ENCODE measurements around the gene CSPG4.

The CSPG4 gene

DNA sequence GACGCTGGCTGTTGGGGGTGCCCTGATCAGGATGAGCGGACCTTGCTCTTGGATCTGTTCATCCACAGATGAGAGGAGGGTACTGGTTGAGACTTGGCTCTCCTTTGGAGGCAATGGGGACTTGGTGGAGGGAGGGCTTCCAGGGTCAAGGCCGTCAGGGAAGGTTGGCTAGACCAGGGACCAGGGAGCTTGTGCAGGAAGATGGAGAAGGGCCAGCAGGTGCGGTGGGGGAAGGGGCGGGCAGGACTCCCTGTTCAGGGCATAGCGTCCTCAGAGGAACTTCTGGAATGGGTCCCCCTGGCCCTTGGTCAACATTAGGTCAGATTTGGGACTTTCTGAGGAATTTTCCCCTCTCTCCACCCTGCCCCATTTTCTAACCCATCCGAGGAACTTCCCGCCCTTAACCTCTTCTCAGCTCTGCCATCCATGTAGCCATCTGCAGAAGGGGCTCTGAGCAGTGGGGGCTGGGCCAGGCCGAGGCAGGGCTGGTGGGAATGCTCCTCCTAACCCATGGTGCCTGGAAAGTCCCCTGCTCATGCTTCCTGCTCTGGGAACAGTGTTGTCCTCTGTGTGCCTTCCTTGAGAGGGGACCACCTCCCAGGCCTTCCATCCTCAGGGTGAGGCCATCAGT lies 53.4 kb downstream of the CSPG4 start:
- no peak overlapping the region for H3K4me3 ChIP-seq (ENCODE audit: low read length)
- no peak for DNase-seq (ENCODE audit: low read depth, low spot score)

DNA sequence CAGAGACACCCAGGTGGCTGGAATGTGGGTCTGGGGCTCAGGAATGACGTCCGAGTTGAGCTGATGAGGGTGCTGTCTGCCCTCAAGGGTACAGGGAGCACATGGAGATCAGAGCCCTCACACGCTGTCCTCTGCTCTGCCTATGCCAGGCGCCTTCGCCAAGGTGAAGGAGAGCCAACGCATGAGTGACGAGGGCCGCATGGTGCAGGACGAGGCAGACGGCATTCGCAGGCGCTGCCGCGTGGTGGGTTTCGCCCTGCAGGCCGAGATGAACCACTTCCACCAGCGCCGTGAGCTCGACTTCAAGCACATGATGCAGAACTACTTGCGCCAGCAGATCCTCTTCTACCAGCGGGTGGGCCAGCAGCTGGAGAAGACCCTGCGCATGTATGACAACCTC lies 55.8 kb downstream of the CSPG4 start:
- H3K4me3 ChIP-seq (ENCODE audit: low read length), result no peak overlapping the region
- no peak for DNase-seq (ENCODE audit: low read depth, low spot score)

DNA sequence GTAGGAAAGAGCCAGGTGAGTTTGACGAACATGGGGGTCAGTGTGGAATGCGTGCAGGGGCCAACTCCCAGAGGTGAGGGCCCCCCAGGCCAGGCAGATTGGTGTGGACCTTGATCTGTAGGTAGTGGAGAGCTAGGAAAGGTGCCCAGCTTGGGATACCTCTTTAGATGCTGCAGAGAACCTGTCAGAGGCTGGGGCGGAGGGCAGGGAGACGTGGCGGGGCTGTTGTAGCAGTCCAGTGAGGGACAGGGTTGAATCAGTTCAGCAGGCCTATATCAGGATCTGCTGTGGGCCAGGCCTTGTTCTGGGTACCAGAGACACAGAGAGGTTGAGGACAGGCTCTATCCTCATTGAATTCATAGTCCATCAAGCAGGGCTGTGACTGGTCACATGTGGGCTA lies 56.3 kb downstream of the CSPG4 start:
- DNase-seq (ENCODE audit: low read depth, low spot score), result no peak
- no peak overlapping the region for H3K4me3 ChIP-seq (ENCODE audit: low read length)

DNA sequence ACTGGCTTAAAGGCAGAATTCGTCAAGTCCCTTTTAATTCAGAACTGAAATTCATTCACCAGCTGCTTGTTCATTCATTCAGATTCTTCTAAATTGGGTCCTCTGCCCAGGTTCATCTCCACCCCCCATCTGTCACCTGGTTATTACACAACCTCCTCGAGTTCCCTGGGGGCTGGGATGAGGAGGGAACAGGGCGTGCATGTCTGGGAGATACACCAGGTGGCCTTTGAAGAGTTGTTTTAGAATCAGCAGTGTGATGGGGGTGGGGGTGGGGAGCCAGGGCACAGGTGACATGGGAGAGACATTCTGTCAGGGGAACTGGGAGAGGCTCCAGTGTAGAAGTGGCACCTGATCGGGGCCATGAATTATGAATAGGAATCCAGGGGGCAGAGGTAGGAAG lies 56.7 kb downstream of the CSPG4 start:
- no peak for DNase-seq (ENCODE audit: low read depth, low spot score)
- H3K4me3 ChIP-seq (ENCODE audit: low read length), result no peak overlapping the region

DNA sequence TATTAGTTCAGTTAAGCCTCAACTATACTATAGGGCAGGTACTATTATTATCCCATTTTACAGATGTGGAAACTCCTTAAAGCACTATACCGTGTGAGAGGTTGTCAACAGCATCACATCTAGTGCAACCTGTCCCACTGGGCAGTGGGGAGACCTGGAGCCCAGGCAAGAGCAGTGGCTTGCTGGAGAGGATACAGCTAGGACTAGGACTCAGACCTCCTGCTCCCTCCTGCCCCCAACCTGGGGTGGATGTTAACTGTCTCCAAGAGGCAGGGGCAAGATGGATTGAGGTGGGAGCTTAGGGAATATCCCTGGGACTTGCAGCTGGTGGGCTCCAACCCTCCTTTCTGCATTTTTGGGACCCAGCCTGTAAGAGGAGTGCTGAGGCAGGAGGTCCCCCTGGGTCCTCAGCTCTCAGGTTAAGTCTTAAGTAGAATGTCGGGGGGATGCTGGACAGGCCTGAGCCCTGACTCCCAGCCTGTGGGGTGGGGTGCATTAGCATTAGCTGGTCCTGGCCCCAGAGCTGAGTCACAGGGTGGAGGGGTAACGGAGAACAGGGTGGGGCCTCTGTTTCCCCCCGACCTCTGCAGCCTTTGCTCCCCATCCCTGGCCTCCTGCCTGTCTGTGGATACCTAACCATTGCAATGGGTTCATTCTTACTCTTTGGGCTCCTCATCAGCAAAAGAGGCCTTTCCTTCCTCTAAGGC lies 58.3 kb downstream of the CSPG4 start:
- no peak overlapping the region for H3K4me3 ChIP-seq (ENCODE audit: low read length)
- no peak for DNase-seq (ENCODE audit: low read depth, low spot score)

DNA sequence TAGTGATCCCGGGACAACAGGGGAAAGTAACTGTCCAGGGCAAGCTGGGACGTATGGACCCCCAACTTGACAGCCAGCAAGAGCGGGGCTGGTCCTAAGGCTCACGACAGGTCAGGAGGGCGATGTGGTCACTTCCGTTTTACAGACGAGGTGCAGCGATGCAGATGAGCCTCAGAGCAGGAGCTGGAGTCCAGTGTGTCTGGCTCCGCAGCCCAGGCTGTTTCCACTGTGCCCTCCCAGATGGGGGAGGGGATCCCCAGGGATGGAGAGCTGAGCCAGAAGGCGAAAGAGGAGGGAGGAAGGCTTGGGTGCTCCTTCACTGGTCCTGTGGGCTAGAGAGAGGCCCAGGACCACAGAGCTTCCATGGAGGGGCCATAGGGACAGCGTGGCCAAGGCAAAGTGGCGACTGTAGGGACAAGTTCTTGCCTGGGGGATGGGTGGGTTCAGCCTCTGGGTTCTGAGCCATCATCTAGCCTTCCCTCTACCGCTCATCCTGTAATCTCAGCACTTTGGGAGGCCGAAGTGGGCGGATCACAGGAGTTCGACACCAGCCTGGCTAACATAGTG lies 59.2 kb downstream of the CSPG4 start:
- DNase-seq (ENCODE audit: low read depth, low spot score), result no peak
- no peak overlapping the region for H3K4me3 ChIP-seq (ENCODE audit: low read length)

DNA sequence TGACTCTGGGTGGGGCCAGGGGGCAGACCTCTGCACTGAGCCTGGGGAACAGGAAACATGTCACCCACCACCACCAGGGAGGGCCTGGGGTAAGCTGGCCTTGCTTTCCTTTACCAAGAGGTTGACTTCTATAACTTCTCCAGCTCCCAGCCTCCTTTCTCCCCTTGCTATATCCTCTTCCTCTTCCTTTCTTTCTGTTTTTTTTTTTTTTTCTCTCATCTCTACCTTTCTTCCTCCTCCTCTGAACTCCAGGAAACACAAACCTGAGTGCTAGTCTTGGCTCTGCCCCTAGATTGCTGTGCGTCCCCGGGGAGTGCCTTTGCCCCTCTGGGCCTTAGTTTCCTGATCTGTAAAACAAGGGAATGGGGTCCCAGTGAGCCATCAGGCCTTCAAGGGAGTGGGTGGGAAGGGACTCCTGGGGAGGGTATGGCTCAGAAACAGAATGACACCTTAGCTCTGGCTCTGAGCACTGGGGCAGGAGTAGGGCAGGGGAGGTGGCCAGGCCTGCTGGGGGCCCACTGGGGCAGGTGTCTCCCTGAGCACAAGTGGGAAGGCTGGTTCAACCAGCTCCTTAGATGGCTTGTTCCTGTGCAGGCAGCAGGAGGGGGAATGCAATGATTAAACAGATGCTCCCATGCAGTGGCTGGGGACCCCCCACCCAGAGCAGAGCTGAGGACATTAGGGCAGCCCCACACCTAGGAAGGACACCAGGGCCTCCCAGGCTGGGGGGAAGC lies 60.7 kb downstream of the CSPG4 start:
- no peak overlapping the region for H3K4me3 ChIP-seq (ENCODE audit: low read length)

DNA sequence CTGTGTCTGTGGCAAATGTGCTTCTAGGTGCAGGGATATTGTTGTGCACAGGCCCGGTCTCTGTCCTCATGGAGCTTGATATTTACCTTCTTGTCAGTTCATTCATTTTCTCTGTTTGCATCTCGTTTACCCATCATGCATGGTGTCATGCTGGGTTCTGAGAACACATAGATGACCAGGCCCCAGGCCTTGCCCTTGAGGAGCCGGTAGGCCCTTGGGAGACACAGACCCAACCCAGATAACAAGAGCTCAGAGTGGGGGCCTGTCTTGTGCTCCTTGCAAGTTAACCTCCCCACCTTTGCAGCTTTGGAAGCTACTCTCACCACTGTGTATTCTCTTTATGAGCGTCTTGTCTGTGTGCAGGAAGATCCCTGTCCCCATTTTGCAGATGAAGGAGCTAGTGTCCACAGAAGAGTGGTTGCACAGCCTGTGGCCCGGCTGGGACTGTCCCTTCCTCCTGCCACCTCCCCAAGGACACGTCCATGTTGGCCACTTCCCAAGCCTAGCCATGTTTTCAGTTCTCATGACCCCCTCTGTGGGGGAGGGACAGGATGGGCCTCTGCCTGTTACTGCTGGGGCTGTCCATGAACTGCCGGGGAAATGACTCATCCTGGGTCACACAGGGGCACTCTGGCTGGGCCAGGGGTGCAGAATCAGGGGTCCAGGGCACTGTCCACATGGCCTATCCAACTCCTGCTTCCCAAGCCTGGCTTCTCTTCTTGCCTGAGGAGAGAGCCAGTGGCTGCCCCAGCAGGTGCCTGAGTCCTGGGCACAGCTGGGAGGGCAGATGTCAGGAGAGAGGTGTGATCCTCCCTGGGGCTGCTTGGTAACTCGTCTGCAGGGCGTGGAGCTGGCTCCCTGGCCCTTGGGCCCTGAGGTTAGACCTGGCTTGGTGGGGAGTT lies 61.5 kb downstream of the CSPG4 start:
- no peak overlapping the region for H3K4me3 ChIP-seq (ENCODE audit: low read length)
- no peak for DNase-seq (ENCODE audit: low read depth, low spot score)

More for the DNA sequence above, 60.7 kb downstream of the CSPG4 start:
- DNase-seq (ENCODE audit: low read depth, low spot score), result no peak

DNA sequence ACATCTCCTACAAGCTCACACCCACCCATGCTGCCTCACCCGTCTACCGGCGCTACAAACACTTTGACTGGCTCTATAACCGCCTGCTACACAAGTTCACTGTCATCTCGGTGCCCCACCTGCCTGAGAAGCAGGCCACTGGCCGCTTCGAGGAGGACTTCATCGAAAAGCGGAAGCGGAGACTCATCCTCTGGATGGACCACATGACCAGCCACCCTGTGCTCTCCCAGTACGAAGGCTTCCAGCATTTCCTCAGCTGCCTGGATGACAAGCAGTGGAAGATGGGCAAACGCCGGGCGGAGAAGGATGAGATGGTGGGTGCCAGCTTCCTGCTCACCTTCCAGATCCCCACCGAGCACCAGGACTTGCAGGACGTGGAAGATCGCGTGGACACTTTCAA lies 62.8 kb downstream of the CSPG4 start:
- no peak overlapping the region for H3K4me3 ChIP-seq (ENCODE audit: low read length)
- no peak for DNase-seq (ENCODE audit: low read depth, low spot score)

DNA sequence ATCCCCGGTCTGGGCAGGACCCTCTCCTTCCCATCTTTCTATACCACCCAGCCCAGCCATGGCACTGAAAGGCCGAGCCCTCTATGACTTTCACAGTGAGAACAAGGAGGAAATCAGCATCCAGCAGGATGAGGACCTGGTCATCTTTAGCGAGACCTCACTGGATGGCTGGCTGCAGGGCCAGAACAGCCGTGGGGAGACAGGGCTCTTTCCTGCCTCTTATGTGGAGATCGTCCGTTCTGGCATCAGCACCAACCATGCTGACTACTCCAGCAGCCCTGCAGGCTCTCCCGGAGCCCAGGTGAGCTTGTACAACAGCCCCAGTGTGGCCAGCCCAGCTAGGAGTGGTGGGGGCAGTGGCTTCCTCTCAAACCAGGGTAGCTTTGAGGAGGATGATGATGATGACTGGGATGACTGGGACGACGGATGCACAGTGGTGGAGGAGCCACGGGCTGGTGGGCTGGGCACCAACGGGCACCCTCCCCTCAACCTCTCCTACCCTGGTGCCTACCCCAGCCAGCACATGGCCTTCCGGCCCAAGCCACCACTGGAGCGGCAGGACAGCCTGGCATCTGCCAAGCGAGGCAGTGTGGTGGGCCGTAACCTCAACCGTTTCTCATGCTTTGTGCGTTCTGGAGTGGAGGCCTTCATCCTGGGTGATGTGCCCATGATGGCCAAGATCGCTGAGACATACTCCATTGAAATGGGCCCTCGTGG lies 63.4 kb downstream of the CSPG4 start:
- DNase-seq (ENCODE audit: low read depth, low spot score), result no peak
- H3K4me3 ChIP-seq (ENCODE audit: low read length), result no peak overlapping the region

DNA sequence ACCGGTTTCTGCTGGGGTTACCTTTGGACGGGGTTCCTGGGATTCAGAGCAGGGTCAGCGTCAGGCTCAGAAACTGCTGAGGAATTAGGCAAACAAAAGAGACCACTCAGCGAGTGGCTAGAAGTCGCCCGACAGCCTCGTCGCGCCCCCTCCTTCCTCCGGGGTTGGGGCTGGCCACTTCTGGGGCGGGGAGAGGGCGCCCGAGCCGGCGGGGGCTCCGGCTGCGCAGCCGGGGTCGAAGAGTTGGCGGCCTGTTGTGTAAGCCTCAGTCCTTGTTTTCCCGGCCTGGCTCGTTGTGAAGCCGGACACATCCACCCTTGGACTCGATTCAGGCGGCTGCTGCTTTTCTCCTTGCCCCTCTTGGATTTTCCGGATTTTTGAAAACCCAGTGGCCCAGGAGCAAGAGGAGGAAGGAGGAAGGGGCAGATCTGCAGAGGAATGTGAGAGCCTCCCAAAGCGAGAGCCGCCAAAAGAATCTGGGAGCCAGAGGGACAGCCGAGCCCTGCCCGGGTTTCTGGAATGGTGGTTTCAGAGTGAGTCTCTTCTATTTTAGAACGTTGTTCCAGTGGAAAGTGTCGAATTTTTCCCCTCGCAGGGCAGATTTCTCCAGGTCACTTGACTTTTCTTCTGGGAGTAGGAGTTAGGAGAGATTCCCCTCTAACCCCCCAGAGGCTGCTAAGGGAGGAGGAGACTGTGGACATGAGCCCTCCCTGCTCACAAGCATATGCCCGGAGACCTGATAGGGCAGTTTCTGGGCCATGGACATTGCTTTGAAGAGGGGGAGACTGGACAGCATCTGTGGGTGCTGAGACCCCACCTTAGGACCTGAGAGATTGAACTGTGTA lies 64.3 kb downstream of the CSPG4 start:
- DNase-seq (ENCODE audit: low read depth, low spot score), result no peak
- peak overlapping the region; percentile 62 for H3K4me3 ChIP-seq (ENCODE audit: low read length)

DNA sequence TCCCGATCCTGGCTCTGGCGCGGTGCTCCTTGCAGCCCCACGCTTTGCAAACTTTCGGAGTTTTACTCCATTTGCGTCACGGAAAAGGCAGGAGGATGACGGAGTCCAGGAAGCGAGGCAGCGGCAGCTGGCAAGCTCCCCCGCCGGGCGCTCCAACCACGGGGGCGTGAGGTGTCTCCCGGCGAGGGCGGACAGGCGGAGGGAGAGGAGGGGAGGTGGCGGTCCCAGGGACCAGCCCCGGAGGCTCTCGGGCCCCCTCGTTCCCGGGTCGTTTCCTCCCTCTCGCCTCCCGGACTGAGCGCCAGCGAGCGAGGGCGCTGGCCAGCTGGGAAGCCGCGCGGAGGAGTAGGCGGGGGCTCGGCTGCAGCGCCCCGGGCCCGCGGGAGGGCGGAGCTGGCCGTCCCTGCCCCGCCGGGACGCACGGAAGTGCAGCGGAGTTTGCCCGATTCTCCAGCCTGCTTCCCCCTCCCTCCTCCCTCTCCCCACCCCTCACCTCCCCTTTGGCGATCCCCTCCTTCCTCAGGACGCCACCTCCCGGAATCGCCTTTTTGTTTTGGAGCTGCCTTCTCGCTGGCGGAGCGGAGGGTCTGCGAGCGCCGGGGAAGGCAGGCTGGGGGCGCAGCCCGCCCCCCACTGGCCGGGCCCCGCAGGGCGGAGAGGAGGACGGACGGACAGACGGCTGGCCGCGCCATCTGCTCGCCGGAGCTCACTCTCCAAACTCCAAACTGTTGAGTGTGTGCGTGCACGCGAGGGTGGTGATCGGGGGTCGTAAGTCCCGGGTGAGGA lies 65.1 kb downstream of the CSPG4 start, which contains the start of gene SNX33:
Gene SNX33 (plus strand): TSS at position 543 of the 786 bp plus-strand sequence. CDS start 1,191 bp downstream, outside the sequence.
- DNase-seq (ENCODE audit: low read depth, low spot score), result no peak
- peak within 1 kb of the TSS; percentile 62 for H3K4me3 ChIP-seq (ENCODE audit: low read length)

DNA sequence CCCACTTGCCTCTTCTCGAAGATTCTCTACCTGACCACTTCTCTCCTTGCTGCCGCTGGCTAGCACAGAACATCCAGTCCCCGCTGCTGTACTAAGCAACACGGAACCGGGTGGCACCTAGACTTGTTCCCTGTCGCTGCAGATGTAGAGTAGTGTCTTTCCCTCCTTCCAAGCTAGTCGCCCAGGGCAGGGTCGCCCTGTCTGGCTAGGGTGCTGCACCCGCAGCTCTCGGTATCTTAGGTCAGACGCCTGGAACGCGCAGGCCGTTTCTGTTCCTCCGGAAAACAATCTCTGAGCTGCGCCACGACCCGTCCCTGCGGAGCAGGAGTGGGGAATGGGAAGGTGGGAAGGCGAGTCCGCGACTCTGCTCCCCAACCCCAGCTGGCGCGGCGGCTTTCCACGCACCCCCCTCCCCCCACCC lies 65.7 kb downstream of the CSPG4 start:
- DNase-seq (ENCODE audit: low read depth, low spot score), result no peak
- peak overlapping the region; percentile 62 for H3K4me3 ChIP-seq (ENCODE audit: low read length)

DNA sequence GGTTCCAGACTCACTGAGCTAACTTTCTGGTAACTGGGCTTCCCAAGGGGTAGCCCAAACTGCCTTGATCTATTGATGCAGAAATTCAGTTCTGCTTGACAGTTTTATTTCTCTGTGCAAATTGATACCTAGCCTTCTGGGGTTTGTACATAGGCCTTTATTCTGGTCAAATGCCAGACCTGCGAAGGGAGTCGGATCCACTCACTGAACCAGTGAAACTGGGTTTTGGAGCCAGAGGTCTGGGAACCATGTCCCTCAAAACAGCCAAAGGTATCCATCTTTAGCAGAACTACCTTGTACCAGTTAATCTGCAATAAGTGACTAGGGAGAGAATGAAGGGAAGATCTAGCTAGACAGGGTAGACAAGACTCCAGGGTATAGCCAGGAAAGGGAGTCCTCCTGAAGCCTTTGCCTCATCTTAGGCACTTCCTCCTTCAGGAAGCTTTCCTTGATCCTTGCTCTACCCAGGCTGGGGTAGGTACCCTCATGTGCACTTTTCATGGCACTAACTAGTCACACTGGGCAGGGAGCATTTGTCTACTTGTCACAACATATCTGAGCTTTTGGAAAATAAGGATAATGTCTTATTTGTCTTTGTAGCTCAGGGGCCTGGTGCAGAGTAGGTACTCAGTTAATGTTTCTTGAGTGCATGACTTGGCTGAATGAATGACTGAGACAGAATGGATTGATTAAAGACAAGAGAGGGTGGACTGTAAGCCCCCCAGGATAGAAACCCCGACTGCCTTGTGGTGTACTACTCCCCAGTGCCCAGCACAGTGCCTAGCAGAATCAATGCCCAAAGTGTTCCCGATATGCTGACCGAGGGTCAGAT lies 66.3 kb downstream of the CSPG4 start:
- no peak for DNase-seq (ENCODE audit: low read depth, low spot score)
- H3K4me3 ChIP-seq (ENCODE audit: low read length), result no peak overlapping the region

DNA sequence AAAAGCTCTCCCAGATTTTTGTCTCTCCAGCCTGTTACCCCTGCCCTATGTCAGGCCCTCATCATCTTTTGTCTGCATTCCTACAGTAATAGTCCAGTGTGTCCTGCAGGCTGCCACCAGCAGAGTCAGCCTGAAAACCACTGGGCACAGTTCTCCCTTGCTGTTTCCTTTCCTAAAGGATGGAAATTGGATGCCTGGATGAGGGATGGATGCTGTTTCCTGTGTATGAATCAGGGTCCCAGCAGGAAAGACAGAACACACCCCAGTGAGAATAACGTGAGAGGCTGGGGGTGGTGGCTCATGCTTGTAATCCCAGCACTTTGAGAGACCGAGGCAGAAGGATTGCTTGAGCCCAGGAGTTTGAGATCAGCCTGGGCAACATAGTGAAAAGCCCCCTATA lies 68.3 kb downstream of the CSPG4 start:
- H3K4me3 ChIP-seq (ENCODE audit: low read length), result no peak overlapping the region
- no peak for DNase-seq (ENCODE audit: low read depth, low spot score)

DNA sequence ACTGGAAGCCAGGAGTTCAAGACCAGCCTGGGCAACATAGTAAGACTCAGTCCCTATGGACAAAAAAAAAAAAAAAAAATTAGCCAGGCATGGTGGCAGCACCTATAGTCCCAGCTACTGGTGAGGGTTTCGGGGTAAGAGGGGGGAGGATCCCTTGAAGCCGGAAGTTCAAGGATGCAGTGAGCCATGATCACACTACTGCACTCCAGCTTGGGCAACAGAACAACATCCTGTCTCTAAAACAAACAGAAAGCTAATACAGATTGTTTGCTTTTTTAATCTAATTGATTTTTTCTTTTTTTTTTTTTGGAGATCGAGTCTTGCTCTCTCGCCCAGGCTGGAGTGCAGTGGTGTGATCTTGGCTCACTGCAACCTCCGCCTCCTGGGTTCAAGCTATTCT lies 71.0 kb downstream of the CSPG4 start:
- no peak overlapping the region for H3K4me3 ChIP-seq (ENCODE audit: low read length)
- DNase-seq (ENCODE audit: low read depth, low spot score), result no peak

All from Jurkat, Clone E6-1 (cell line).